ENCODE data around the gene ZYG11B. TPM values are rescaled to one million over a fixed set of nuclear protein-coding genes. Genes with fewer than 3 reads are reported as not detected.

The ZYG11B gene
- total and polyA plus RNA-seq, 9 of the 15 experiments (the other 6 are each of a cell fraction or from before 2014, with no cell fraction given), result 4.9 to 22.2 (median 12.2) TPM

DNA sequence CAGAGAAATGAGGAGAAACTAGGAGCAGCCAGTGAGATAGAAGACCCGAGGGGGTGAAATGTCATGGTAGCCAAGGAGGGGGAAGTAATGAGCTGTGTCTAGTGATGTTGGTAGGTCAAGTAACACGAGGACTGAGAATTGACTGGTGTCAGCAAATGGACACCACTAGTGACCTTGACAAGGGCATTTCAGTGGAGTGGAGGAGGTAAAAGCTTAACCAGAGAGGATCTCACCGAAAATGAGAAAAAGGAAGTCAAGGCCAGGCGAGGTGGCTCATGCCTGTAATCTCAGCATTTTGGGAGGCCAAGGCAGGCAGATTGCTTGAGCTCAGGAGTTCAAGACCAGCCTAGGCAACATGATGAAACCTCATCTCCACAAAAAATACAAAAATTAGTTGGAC is 3.0 kb upstream of the ZYG11B start:
- CTCF ChIA-PET (ENCODE audit: low intra/inter-chr PET ratio), result no interaction called here
- TF ChIP-seq ZZZ3 (IDR thresholded peaks at IDR 0.05), result no peak
- TF ChIP-seq, protein P1, sequence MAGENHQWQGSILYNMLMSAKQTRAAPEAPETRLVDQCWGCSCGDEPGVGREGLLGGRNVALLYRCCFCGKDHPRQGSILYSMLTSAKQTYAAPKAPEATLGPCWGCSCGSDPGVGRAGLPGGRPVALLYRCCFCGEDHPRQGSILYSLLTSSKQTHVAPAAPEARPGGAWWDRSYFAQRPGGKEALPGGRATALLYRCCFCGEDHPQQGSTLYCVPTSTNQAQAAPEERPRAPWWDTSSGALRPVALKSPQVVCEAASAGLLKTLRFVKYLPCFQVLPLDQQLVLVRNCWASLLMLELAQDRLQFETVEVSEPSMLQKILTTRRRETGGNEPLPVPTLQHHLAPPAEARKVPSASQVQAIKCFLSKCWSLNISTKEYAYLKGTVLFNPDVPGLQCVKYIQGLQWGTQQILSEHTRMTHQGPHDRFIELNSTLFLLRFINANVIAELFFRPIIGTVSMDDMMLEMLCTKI (IDR thresholded peaks at IDR 0.05; ENCODE audit: partially characterized antibody), result no peak
- TF ChIP-seq LEF1 (IDR thresholded peaks at IDR 0.05), result no peak
- no peak for TF ChIP-seq HMGXB4 (CRISPR knock-in tag; IDR thresholded peaks at IDR 0.05)
- TF ChIP-seq ZNF764 (CRISPR knock-in tag; IDR thresholded peaks at IDR 0.05; ENCODE audit: low read depth), result no peak
- no peak for TF ChIP-seq ZNF212 (CRISPR knock-in tag; IDR thresholded peaks at IDR 0.05)
- TF ChIP-seq, protein P2, sequence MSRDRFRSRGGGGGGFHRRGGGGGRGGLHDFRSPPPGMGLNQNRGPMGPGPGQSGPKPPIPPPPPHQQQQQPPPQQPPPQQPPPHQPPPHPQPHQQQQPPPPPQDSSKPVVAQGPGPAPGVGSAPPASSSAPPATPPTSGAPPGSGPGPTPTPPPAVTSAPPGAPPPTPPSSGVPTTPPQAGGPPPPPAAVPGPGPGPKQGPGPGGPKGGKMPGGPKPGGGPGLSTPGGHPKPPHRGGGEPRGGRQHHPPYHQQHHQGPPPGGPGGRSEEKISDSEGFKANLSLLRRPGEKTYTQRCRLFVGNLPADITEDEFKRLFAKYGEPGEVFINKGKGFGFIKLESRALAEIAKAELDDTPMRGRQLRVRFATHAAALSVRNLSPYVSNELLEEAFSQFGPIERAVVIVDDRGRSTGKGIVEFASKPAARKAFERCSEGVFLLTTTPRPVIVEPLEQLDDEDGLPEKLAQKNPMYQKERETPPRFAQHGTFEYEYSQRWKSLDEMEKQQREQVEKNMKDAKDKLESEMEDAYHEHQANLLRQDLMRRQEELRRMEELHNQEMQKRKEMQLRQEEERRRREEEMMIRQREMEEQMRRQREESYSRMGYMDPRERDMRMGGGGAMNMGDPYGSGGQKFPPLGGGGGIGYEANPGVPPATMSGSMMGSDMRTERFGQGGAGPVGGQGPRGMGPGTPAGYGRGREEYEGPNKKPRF (IDR thresholded peaks at IDR 0.05; ENCODE audit: low read depth, low read length), result no peak
- no peak for TF ChIP-seq CTCFL (IDR thresholded peaks at IDR 0.05; ENCODE audit: borderline replicate concordance, insufficient read depth, low read depth, low read length, poor library complexity, severe bottlenecking)
- TF ChIP-seq BRF1 (IDR thresholded peaks at IDR 0.05; ENCODE audit: borderline replicate concordance, extremely low read depth, insufficient read length), result no peak
- no peak for TF ChIP-seq RFX7 (CRISPR knock-in tag; IDR thresholded peaks at IDR 0.05)
- no peak for TF ChIP-seq KDM5B (IDR thresholded peaks at IDR 0.05; ENCODE audit: insufficient replicate concordance, low read depth, low read length)
- peak; percentile 12; the same call in 1 of the 2 replicates for TF ChIP-seq C11orf30 (IDR thresholded peaks at IDR 0.05; ENCODE audit: low read depth)
- TF ChIP-seq SLC30A9 (CRISPR knock-in tag; IDR thresholded peaks at IDR 0.05), result no peak
- TF ChIP-seq MYNN (IDR thresholded peaks at IDR 0.05), result no peak
- no peak for TF ChIP-seq MYNN (CRISPR knock-in tag; IDR thresholded peaks at IDR 0.05)
- TF ChIP-seq, protein P3, sequence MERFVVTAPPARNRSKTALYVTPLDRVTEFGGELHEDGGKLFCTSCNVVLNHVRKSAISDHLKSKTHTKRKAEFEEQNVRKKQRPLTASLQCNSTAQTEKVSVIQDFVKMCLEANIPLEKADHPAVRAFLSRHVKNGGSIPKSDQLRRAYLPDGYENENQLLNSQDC (CRISPR knock-in tag; IDR thresholded peaks at IDR 0.05), result no peak

More for the DNA sequence above, 3.0 kb upstream of the ZYG11B start:
- no peaks in the 10 kb centered on the region for H3K27me3 ChIP-seq (ENCODE audit: control insufficient read depth in 2 of 2, insufficient read depth in 2 of 2, low read length in 2 of 2)
- H4K20me1 ChIP-seq (replicated peaks; ENCODE audit: control insufficient read depth, insufficient read depth, low read length), result no peaks in the 10 kb centered on the region
- no peak for ATAC-seq
- 33% methylated on average over 4 of the region's 4 CpGs for WGBS (ENCODE audit: insufficient coverage, low coverage, missing lambda C conversion rate)
- no peak overlapping the region for H3K9ac ChIP-seq (ENCODE audit: insufficient read depth in 1 of 2, low read depth in 2 of 2, low read length in 2 of 2)
- intact Hi-C loops (cut with micrococcal nuclease), result loop anchor here (10.0 kb wide), 1 partner anchor 122 kb away; the partner anchor contains the start of gene ZYG11A
- FAIRE-seq, result no peak
- no peak overlapping the region for H3K4me3 ChIP-seq
- BruUV-seq (replicated peaks), result no TSS peak
- H3K4me2 ChIP-seq (ENCODE audit: insufficient read depth, low read length), result no peak overlapping the region
- H3K9me1 ChIP-seq (ENCODE audit: control insufficient read depth, insufficient read depth, low read length), result no peaks in the 10 kb centered on the region
- peaks cover 10 to 15% of the 10 kb centered on the region in 2 experiments; a peak in 4 of 5 replicates for H3K4me1 ChIP-seq (replicated peaks in 1 of 2; ENCODE audit: control insufficient read depth in 2 of 2, insufficient read depth in 2 of 2, low read length in 2 of 2)
- peaks cover 19% of the 10 kb centered on the region for H3K79me2 ChIP-seq (ENCODE audit: control insufficient read depth, insufficient read depth, low read length)
- DNase-seq (ENCODE audit: extremely low read depth in 1 of 4, low spot score in 3 of 4), result peak in 1 of 4 experiments; percentile 21
- peak overlapping the region; percentile 87 for H2AFZ ChIP-seq (ENCODE audit: low read depth, low read length)
- no peak overlapping the region for H3K27ac ChIP-seq (ENCODE audit: extremely low read depth, low read depth, low read length)
- H3K9me3 ChIP-seq (replicated peaks; ENCODE audit: control insufficient read depth, insufficient read depth, low read depth, low read length), result no peaks in the 10 kb centered on the region
- no peaks in the 10 kb centered on the region for H3K36me3 ChIP-seq (ENCODE audit: control insufficient read depth, insufficient read depth, low read length)
- POLR2A ChIA-PET, result interaction anchor here (0.6 to 1.3 kb wide), 5 partner anchors 8 to 1887 kb away, joined by 3 to 4 read pairs (median 3); no protein-coding TSS in a partner anchor
- in situ Hi-C loops (cut with MboI), result no loop called here

Data from K562 (cell line).